Brain microvascular endothelial cell (primary cell): ENCODE data around the gene PRKCH.
A peak's percentile ranks its signal among the peaks of the same experiment; 100 is the strongest.

Experiments
- DNase-seq: peaks from one replicate; pipeline ENCODE4 v3.0.0-alpha.2; 2020
- H3K27ac ChIP-seq: fragments of 250-450 bp; sonication (Bioruptor Pico); 2 replicates; pipeline ENCODE4 v1.5.1; 2020; ENCODE audit warnings: mild to moderate bottlenecking, moderate library complexity
- H3K27me3 ChIP-seq: fragments of 250-450 bp; sonication (Bioruptor Pico); replicated peaks from 2 replicates; pipeline ENCODE4 v1.5.1; 2020; ENCODE audit warnings: mild to moderate bottlenecking
- H3K36me3 ChIP-seq: fragments of 250-450 bp; sonication (Bioruptor Pico); replicated peaks from 2 replicates; pipeline ENCODE4 v1.5.1; 2020; ENCODE audit warnings: mild to moderate bottlenecking
- H3K4me3 ChIP-seq: 2 replicates; pipeline ENCODE4 v1.5.1; 2011; ENCODE audit warnings: low read depth, mild to moderate bottlenecking, control low read depth, low read length, moderate library complexity
- CTCF ChIP-seq: IDR thresholded peaks from 2 replicates; pipeline ENCODE4 v1.5.1; 2011; ENCODE audit warnings: low read depth, mild to moderate bottlenecking, moderate library complexity, low read length, control low read depth, inconsistent platforms; ENCODE audit errors: missing control alignments
- in situ Hi-C: cut with HindIII; loops from 2 replicates; pipeline ENCODE4 v1.10.0; 2017; ENCODE audit warnings: low sequenced_read_pairs, low pct_ligation_motif_present

Gene PRKCH

GRCh38 chr14:61558271-61558670 lies 236.9 kb downstream of the PRKCH start:
- TF ChIP-seq CTCF: no peak
- Histone ChIP-seq H3K36me3 (no peaks in the 10 kb centered on the region), H3K4me3 (no peak overlapping the region), H3K27me3 (no peaks in the 10 kb centered on the region), H3K27ac (peak overlapping the region; percentile 34)
- in situ Hi-C loops: loop anchor here (25.0 kb wide), 1 partner anchor 154 kb away; no protein-coding TSS in a partner anchor
- no peak for DNase-seq

- TF ChIP-seq CTCF: no peak
- no peak for DNase-seq
- H3K27ac ChIP-seq: peak overlapping the region; percentile 98
- in situ Hi-C loops: loop anchor here (25.0 kb wide), 1 partner anchor 153 kb away; no protein-coding TSS in a partner anchor
- H3K4me3 ChIP-seq: no peak overlapping the region
- H3K27me3 ChIP-seq: no peaks in the 10 kb centered on the region
- H3K36me3 ChIP-seq: no peaks in the 10 kb centered on the region
Measured at GRCh38 chr14:61559641-61560201, 238.3 kb downstream of the PRKCH start.

GRCh38 chr14:61560323-61560722 lies 238.9 kb downstream of the PRKCH start:
- no peak for DNase-seq
- Histone ChIP-seq H3K27ac (peak overlapping the region; percentile 98), H3K27me3 (no peaks in the 10 kb centered on the region), H3K36me3 (no peaks in the 10 kb centered on the region), H3K4me3 (no peak overlapping the region)
- in situ Hi-C loops: loop anchor here (25.0 kb wide), 1 partner anchor 152 kb away; no protein-coding TSS in a partner anchor
- no peak for TF ChIP-seq CTCF

GRCh38 chr14:61561104-61561503 lies 239.7 kb downstream of the PRKCH start:
- peak; percentile 64 for TF ChIP-seq CTCF
- DNase-seq: peak; percentile 67
- H3K27ac ChIP-seq: peak overlapping the region; percentile 98
- in situ Hi-C loops: loop anchor here (25.0 kb wide), 1 partner anchor 151 kb away; no protein-coding TSS in a partner anchor
- no peaks in the 10 kb centered on the region for H3K36me3 ChIP-seq
- H3K4me3 ChIP-seq: no peak overlapping the region
- no peaks in the 10 kb centered on the region for H3K27me3 ChIP-seq

- TF ChIP-seq CTCF: peak; percentile 21
- Histone ChIP-seq H3K27me3 (no peaks in the 10 kb centered on the region), H3K4me3 (no peak overlapping the region), H3K27ac (peak overlapping the region; percentile 98), H3K36me3 (no peaks in the 10 kb centered on the region)
- peak; percentile 96 for DNase-seq
- in situ Hi-C loops: loop anchor here (25.0 kb wide), 1 partner anchor 151 kb away; no protein-coding TSS in a partner anchor
Measured at GRCh38 chr14:61561657-61562276, 240.4 kb downstream of the PRKCH start.
